Fibroblast of lung (primary cell): ENCODE results near the gene STARD7.

ENCODE experiments used
- EZH2 ChIP-seq: IDR thresholded peaks from 2 replicates; pipeline ENCODE4 v1.5.1; 2012; ENCODE audit warnings: low read length, control low read depth, mild to moderate bottlenecking; ENCODE audit errors: missing control alignments
- TF ChIP-seq, protein P1 (sequence below), 2 donors: IDR thresholded peaks in 1 of 2; conservative IDR thresholded peaks in 1 of 2; 1 replicate in 1 of 2; 2 replicates in 1 of 2; pipeline ENCODE4 v1.5.1; 2011 to 2012; ENCODE audit warnings: low read length in 2 of 2, control low read depth in 1 of 2, inconsistent platforms in 1 of 2, low read depth in 1 of 2, mild to moderate bottlenecking in 1 of 2

- TF ChIP-seq, protein P1, sequence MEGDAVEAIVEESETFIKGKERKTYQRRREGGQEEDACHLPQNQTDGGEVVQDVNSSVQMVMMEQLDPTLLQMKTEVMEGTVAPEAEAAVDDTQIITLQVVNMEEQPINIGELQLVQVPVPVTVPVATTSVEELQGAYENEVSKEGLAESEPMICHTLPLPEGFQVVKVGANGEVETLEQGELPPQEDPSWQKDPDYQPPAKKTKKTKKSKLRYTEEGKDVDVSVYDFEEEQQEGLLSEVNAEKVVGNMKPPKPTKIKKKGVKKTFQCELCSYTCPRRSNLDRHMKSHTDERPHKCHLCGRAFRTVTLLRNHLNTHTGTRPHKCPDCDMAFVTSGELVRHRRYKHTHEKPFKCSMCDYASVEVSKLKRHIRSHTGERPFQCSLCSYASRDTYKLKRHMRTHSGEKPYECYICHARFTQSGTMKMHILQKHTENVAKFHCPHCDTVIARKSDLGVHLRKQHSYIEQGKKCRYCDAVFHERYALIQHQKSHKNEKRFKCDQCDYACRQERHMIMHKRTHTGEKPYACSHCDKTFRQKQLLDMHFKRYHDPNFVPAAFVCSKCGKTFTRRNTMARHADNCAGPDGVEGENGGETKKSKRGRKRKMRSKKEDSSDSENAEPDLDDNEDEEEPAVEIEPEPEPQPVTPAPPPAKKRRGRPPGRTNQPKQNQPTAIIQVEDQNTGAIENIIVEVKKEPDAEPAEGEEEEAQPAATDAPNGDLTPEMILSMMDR (conservative IDR thresholded peaks at IDR 0.05 in 1 of 2, IDR thresholded peaks at IDR 0.05 in 1 of 2; ENCODE audit: low read depth in 1 of 2, low read length in 2 of 2) = no peak
- TF ChIP-seq EZH2 = no peak
Observed at GRCh38 chr2:96135171-96135570, 73.5 kb downstream of the STARD7 start.
